ENCODE data around the gene CACNA1C. TPM values are rescaled to one million over a fixed set of nuclear protein-coding genes. Genes with fewer than 3 reads are reported as not detected.

The CACNA1C gene
- polyA plus RNA-seq, 1 of the 3 experiments (the other 2 are of a cell fraction) = 1.5 TPM

GRCh38 chr12:2047752-2048151 is 5.0 kb upstream of the CACNA1C start:
- Histone ChIP-seq H3K4me3 (ENCODE audit: low read depth in 2 of 2, low read length in 1 of 2) (no peak overlapping the region), H3K9me2 (no peaks in the 10 kb centered on the region), H3K36me3 (replicated peaks in 1 of 2; ENCODE audit: control insufficient read depth in 1 of 2, insufficient read depth in 2 of 2, low read length in 1 of 2) (no peaks in the 10 kb centered on the region), H4K20me1 (ENCODE audit: insufficient read depth) (no peaks in the 10 kb centered on the region), H3K27me3 (ENCODE audit: insufficient read depth) (peaks cover 5% of the 10 kb centered on the region; the same call in 1 of the 2 replicates), H3K27ac (ENCODE audit: low read depth in 2 of 2, low read length in 1 of 2) (no peak overlapping the region), H3K4me2 (no peak overlapping the region), H3K9ac (no peak overlapping the region), H3K79me2 (ENCODE audit: insufficient read depth) (no peaks in the 10 kb centered on the region), H3K4me1 (ENCODE audit: control insufficient read depth in 1 of 2, insufficient read depth in 2 of 2, low read depth in 1 of 2, low read length in 1 of 2) (peaks cover 0 to 10% of the 10 kb centered on the region in 2 experiments; a peak in 1 of 4 replicates), H3F3A (replicated peaks; ENCODE audit: insufficient read depth) (no peaks in the 10 kb centered on the region), H2AFZ (ENCODE audit: low read depth) (no peak overlapping the region), H3K9me3 (no peaks in the 10 kb centered on the region)
- POLR2A ChIA-PET = interaction anchor here (0.5 kb wide), 1 partner anchor 16 kb away, joined by 4 read pairs; no protein-coding TSS in a partner anchor
- 53% methylated on average over 7 of the region's 7 CpGs for WGBS (ENCODE audit: low lambda C conversion rate)
- CTCF ChIA-PET = interaction anchor here (0.7 to 2.5 kb wide), 5 partner anchors 13 to 535 kb away, joined by 3 to 10 read pairs (median 7); no protein-coding TSS in a partner anchor
- no peak for DNase-seq
- TF ChIP-seq USF2 (IDR thresholded peaks at IDR 0.05; ENCODE audit: borderline replicate concordance, low read depth, low read length) (no peak), NFIC (IDR thresholded peaks at IDR 0.05; ENCODE audit: borderline replicate concordance) (no peak), GATA2 (CRISPR knock-in tag; IDR thresholded peaks at IDR 0.05) (no peak)

GRCh38 chr12:2049604-2050540 is 2.9 kb upstream of the CACNA1C start:
- WGBS (ENCODE audit: low lambda C conversion rate) = 71% methylated on average over 8 of the region's 8 CpGs

More at GRCh38 chr12:2049604-2050540, 2.9 kb upstream of the CACNA1C start:
- no peak overlapping the region for H2AFZ ChIP-seq (ENCODE audit: low read depth)
- peaks cover 0 to 18% of the 10 kb centered on the region in 2 experiments; a peak in 1 of 4 replicates for H3K4me1 ChIP-seq (ENCODE audit: control insufficient read depth in 1 of 2, insufficient read depth in 2 of 2, low read depth in 1 of 2, low read length in 1 of 2)
- no peak for DNase-seq
- peaks cover 5% of the 10 kb centered on the region; the same call in 1 of the 2 replicates for H3K27me3 ChIP-seq (ENCODE audit: insufficient read depth)
- H3K4me3 ChIP-seq (ENCODE audit: low read depth in 2 of 2, low read length in 1 of 2) = no peak overlapping the region
- ChIA-PET POLR2A (no interaction called here), CTCF (interaction anchor here (0.7 to 2.6 kb wide), 7 partner anchors 10 to 534 kb away, joined by 3 to 11 read pairs (median 4); no protein-coding TSS in a partner anchor)
- 0 out of 2 replicates have a peak, but pooled peaks cover 4% of the 10 kb centered on the region for H3K79me2 ChIP-seq (ENCODE audit: insufficient read depth)
- no peaks in the 10 kb centered on the region for H3F3A ChIP-seq (replicated peaks; ENCODE audit: insufficient read depth)
- no peak overlapping the region for H3K4me2 ChIP-seq
- H3K9me3 ChIP-seq = no peaks in the 10 kb centered on the region
- no peak overlapping the region for H3K9ac ChIP-seq
- H3K27ac ChIP-seq (ENCODE audit: low read depth in 2 of 2, low read length in 1 of 2) = no peak overlapping the region
- no peaks in the 10 kb centered on the region for H3K36me3 ChIP-seq (replicated peaks in 1 of 2; ENCODE audit: control insufficient read depth in 1 of 2, insufficient read depth in 2 of 2, low read length in 1 of 2)
- no peak for TF ChIP-seq SMC3 (IDR thresholded peaks at IDR 0.05; ENCODE audit: low read depth, low read length)
- no peak for TF ChIP-seq ELF1 (IDR thresholded peaks at IDR 0.05)
- TF ChIP-seq GATA2 (CRISPR knock-in tag; IDR thresholded peaks at IDR 0.05) = no peak
- no peak for TF ChIP-seq NFIC (IDR thresholded peaks at IDR 0.05; ENCODE audit: borderline replicate concordance)
- TF ChIP-seq FOXJ3 (CRISPR knock-in tag; IDR thresholded peaks at IDR 0.05) = no peak
- TF ChIP-seq RCOR1 (IDR thresholded peaks at IDR 0.05; ENCODE audit: low read length) = no peak
- no peak for TF ChIP-seq PBX3 (IDR thresholded peaks at IDR 0.05)
- TF ChIP-seq RXRA (IDR thresholded peaks at IDR 0.05; ENCODE audit: borderline replicate concordance, low read depth) = no peak
- no peak for TF ChIP-seq IRF3 (IDR thresholded peaks at IDR 0.05; ENCODE audit: low read depth, low read length)
- TF ChIP-seq USF1 (IDR thresholded peaks at IDR 0.05; ENCODE audit: borderline replicate concordance, low read depth) = no peak
- TF ChIP-seq JUND (IDR thresholded peaks at IDR 0.05) = no peak
- no peak for TF ChIP-seq EZH2phosphoT487 (IDR thresholded peaks at IDR 0.05; ENCODE audit: borderline replicate concordance, low read depth)
- no peak for TF ChIP-seq MAX (IDR thresholded peaks at IDR 0.05; ENCODE audit: low read depth)
- no peak for TF ChIP-seq SIN3A (IDR thresholded peaks at IDR 0.05; ENCODE audit: borderline replicate concordance, low read depth, low read length)
- no peak for TF ChIP-seq POLR2AphosphoS5 (IDR thresholded peaks at IDR 0.05; ENCODE audit: low read depth, low read length)
- TF ChIP-seq FOXM1 (IDR thresholded peaks at IDR 0.05; ENCODE audit: low read depth) = no peak
- no peak for TF ChIP-seq MEF2A (IDR thresholded peaks at IDR 0.05; ENCODE audit: borderline replicate concordance, low read depth)
- no peak for TF ChIP-seq EP300 (IDR thresholded peaks at IDR 0.05; ENCODE audit: borderline replicate concordance in 1 of 2, low read depth in 1 of 2, low read length in 1 of 2)
- TF ChIP-seq YY1 (IDR thresholded peaks at IDR 0.05; ENCODE audit: low read depth) = no peak
- TF ChIP-seq TEAD4 (IDR thresholded peaks at IDR 0.05; ENCODE audit: borderline replicate concordance, insufficient read depth) = no peak
- no peaks in the 10 kb centered on the region for H4K20me1 ChIP-seq (ENCODE audit: insufficient read depth)
- no peaks in the 10 kb centered on the region for H3K9me2 ChIP-seq
